KMS-11 (cell line): Measurements from ENCODE around the gene HNRNPAB.

ENCODE experiments used
- H2AFZ ChIP-seq: fragments of 200-600 bp; sonication (generic); 2 replicates; pipeline ENCODE4 v1.6.1; 2016; ENCODE audit warnings: antibody characterized with exemption, mixed run types, low read depth
- H3K27ac ChIP-seq: fragments of 200-600 bp; sonication (generic); 2 replicates; pipeline ENCODE4 v1.6.1; 2016; ENCODE audit warnings: mild to moderate bottlenecking, mixed run types
- H3K27me3 ChIP-seq: fragments of 200-600 bp; sonication (generic); 2 replicates; pipeline ENCODE4 v1.6.1; 2017; ENCODE audit warnings: mild to moderate bottlenecking, low read depth, mixed run types, moderate library complexity; ENCODE audit not compliant: insufficient read depth
- H3K36me3 ChIP-seq: fragments of 200-600 bp; sonication (generic); 2 replicates; pipeline ENCODE4 v1.6.1; 2017; ENCODE audit warnings: mild to moderate bottlenecking, mixed run types; ENCODE audit not compliant: insufficient read depth
- H3K4me1 ChIP-seq: fragments of 200-600 bp; sonication (generic); 2 replicates; pipeline ENCODE4 v1.6.1; 2016; ENCODE audit warnings: mild to moderate bottlenecking, low read depth, mixed run types; ENCODE audit not compliant: poor library complexity, severe bottlenecking
- H3K4me2 ChIP-seq: fragments of 200-600 bp; sonication (generic); 2 replicates; pipeline ENCODE4 v1.7.0; 2016; ENCODE audit warnings: mild to moderate bottlenecking, mixed run types
- H3K4me3 ChIP-seq: fragments of 200-600 bp; sonication (generic); IDR thresholded peaks from 2 replicates; pipeline ENCODE4 v1.6.1; 2017; ENCODE audit warnings: low read depth, low read length, mixed read lengths; ENCODE audit not compliant: insufficient read depth
- H3K79me2 ChIP-seq: fragments of 200-600 bp; sonication (generic); 2 replicates; pipeline ENCODE4 v1.6.1; 2016; ENCODE audit warnings: low read depth, mixed run types; ENCODE audit not compliant: insufficient read depth
- H3K9ac ChIP-seq: fragments of 200-600 bp; sonication (generic); 2 replicates; pipeline ENCODE4 v1.6.1; 2016; ENCODE audit warnings: mild to moderate bottlenecking, mixed run types
- H4K20me1 ChIP-seq: fragments of 200-600 bp; sonication (generic); 2 replicates; pipeline ENCODE4 v1.6.1; 2016; ENCODE audit warnings: mild to moderate bottlenecking, mixed run types; ENCODE audit not compliant: insufficient read depth
- TF ChIP-seq, protein P1 (sequence below): fragments of 200-600 bp; sonication (generic); conservative IDR thresholded peaks from 2 replicates; pipeline ENCODE4 v1.6.1; 2017; ENCODE audit warnings: low read depth, mild to moderate bottlenecking, antibody characterized with exemption, low read length, moderate library complexity, mixed read lengths

HNRNPAB gene

DNA sequence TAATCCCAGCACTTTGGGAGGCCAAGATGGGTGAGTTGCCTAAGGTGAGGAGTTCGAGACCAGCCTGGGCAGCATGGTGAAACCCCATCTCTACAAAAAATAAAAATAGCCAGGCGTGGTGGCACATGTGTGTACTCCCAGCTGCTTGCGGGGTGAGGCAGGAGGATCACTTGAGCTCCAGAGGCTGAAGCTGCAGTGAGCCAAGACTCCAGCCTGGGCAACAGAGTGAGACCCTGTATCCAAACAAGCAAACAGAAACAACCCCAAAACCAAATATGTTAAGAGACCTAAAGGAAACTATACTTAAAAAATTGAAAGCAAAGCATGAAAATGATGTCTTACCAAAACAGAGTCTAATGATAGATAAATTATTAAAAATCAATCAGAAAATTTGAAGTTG is 12.4 kb downstream of the HNRNPAB start:
- Histone ChIP-seq H3K27me3 (no peaks in the 10 kb centered on the region), H3K4me1 (no peaks in the 10 kb centered on the region), H2AFZ (no peak overlapping the region), H3K4me3 (no peak overlapping the region), H3K4me2 (no peak overlapping the region), H3K79me2 (no peaks in the 10 kb centered on the region), H4K20me1 (no peaks in the 10 kb centered on the region), H3K27ac (no peak overlapping the region), H3K36me3 (no peaks in the 10 kb centered on the region), H3K9ac (no peak overlapping the region)
- TF ChIP-seq, protein P1, sequence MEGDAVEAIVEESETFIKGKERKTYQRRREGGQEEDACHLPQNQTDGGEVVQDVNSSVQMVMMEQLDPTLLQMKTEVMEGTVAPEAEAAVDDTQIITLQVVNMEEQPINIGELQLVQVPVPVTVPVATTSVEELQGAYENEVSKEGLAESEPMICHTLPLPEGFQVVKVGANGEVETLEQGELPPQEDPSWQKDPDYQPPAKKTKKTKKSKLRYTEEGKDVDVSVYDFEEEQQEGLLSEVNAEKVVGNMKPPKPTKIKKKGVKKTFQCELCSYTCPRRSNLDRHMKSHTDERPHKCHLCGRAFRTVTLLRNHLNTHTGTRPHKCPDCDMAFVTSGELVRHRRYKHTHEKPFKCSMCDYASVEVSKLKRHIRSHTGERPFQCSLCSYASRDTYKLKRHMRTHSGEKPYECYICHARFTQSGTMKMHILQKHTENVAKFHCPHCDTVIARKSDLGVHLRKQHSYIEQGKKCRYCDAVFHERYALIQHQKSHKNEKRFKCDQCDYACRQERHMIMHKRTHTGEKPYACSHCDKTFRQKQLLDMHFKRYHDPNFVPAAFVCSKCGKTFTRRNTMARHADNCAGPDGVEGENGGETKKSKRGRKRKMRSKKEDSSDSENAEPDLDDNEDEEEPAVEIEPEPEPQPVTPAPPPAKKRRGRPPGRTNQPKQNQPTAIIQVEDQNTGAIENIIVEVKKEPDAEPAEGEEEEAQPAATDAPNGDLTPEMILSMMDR = no peak

DNA sequence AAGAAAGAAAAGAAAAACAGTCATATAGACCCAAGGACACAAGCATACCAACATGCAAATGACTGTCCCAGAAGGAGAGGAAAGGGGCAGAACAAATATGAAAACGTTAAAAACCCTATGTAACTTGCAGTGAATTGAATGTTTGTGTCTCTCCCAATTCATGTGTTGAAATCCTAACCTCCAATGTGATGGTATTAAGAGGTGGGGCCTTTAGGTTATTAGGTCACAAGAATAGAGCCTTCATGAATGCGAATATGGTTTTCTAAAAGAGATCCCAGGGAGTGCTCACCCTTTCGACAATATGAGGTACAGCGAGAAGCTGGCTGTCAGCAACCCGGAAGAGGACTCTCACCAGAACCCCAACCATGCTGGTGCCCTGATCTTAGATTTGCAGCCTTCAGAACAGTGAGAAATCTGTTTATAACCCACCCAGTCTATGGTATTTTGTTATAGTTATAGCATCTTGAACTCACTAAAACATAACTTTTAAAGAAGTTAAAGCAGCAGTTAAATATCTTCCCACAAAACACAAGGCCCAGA is 14.0 kb downstream of the HNRNPAB start:
- Histone ChIP-seq H3K27me3 (no peaks in the 10 kb centered on the region), H3K9ac (no peak overlapping the region), H4K20me1 (no peaks in the 10 kb centered on the region), H3K4me3 (no peak overlapping the region), H3K4me1 (no peaks in the 10 kb centered on the region), H3K79me2 (no peaks in the 10 kb centered on the region), H3K4me2 (no peak overlapping the region), H3K36me3 (no peaks in the 10 kb centered on the region), H2AFZ (no peak overlapping the region), H3K27ac (no peak overlapping the region)
- TF ChIP-seq, protein P1 = no peak

DNA sequence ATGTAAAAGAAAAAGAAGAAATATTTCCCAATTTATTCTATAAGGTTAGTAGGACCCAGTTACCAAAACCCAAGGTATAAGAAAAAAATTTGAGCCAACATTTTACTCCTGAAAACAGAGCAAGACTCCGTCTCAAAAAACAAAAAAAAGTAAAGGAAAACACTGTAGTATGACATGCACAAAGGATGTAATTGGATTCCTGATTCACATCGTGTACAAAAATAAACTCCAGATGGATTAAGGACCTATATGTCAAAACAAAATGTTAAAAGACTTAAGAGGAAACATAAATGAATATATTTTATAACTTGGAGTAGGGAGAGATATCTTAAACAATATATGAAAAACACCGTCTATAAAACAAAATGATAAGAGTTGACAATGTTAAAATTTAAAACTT is 14.5 kb downstream of the HNRNPAB start:
- Histone ChIP-seq H3K4me2 (no peak overlapping the region), H4K20me1 (no peaks in the 10 kb centered on the region), H3K27ac (no peak overlapping the region), H3K4me3 (no peak overlapping the region), H3K4me1 (no peaks in the 10 kb centered on the region), H3K79me2 (no peaks in the 10 kb centered on the region), H3K36me3 (no peaks in the 10 kb centered on the region), H3K9ac (no peak overlapping the region), H2AFZ (no peak overlapping the region), H3K27me3 (no peaks in the 10 kb centered on the region)
- TF ChIP-seq, protein P1 = no peak

DNA sequence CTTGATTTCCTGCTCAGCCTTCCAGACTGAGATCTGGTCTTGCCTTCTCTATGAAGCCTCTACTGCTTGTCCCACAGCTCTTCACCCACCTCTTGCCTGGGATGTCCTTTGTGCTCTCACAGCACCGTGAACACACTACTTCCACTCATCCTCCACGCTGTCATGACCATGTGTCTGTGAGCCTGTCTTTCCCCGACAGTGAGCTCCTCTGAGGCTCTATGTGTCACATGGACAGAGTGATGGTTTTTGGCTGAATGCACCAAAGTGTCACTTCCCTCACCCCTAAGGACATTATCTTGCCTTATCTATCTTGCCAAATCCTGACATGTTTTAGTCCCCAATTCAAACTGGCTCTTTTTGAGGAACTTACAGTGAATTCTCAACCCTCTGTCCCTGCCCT is 16.9 kb downstream of the HNRNPAB start:
- no peak overlapping the region for H3K4me3 ChIP-seq
- no peaks in the 10 kb centered on the region for H3K79me2 ChIP-seq
- TF ChIP-seq, protein P1 = no peak
- no peak overlapping the region for H3K4me2 ChIP-seq
- no peaks in the 10 kb centered on the region for H3K36me3 ChIP-seq
- H3K4me1 ChIP-seq = no peaks in the 10 kb centered on the region
- H3K27me3 ChIP-seq = no peaks in the 10 kb centered on the region
- H2AFZ ChIP-seq = no peak overlapping the region
- no peak overlapping the region for H3K27ac ChIP-seq
- no peak overlapping the region for H3K9ac ChIP-seq
- no peaks in the 10 kb centered on the region for H4K20me1 ChIP-seq

DNA sequence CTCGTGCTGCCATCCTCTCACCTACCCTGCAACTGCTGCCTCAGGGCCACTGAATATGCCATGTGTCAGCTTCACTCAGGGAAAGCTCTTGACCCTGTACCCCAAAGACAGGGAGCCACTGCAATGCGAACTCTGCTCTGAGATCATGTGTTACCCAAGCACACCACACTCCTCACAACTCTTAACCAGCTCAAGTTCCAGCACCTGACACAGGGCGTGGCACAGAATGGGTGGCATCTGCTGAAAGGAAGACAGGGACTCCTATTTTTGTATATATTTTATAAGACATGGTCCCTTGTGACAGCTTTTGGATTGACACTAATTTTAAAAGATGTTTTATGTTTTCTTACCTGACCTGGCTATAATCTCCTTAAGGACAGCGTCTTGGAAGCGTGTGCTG is 17.5 kb downstream of the HNRNPAB start:
- no peaks in the 10 kb centered on the region for H3K27me3 ChIP-seq
- no peak overlapping the region for H3K4me3 ChIP-seq
- H3K4me1 ChIP-seq = no peaks in the 10 kb centered on the region
- no peak overlapping the region for H3K4me2 ChIP-seq
- no peaks in the 10 kb centered on the region for H4K20me1 ChIP-seq
- H3K36me3 ChIP-seq = no peaks in the 10 kb centered on the region
- no peak overlapping the region for H3K27ac ChIP-seq
- H3K9ac ChIP-seq = no peak overlapping the region
- H3K79me2 ChIP-seq = no peaks in the 10 kb centered on the region
- TF ChIP-seq, protein P1 = no peak
- no peak overlapping the region for H2AFZ ChIP-seq
